ENCODE data around the gene PPWD1. TPM values are rescaled to one million over a fixed set of nuclear protein-coding genes. Genes with fewer than 3 reads are reported as not detected.

Gene PPWD1
- total and polyA plus RNA-seq, 2 of the 13 experiments (the other 11 are each of a cell fraction or from before 2014, with no cell fraction given) = 7.4 to 44.3 TPM

DNA sequence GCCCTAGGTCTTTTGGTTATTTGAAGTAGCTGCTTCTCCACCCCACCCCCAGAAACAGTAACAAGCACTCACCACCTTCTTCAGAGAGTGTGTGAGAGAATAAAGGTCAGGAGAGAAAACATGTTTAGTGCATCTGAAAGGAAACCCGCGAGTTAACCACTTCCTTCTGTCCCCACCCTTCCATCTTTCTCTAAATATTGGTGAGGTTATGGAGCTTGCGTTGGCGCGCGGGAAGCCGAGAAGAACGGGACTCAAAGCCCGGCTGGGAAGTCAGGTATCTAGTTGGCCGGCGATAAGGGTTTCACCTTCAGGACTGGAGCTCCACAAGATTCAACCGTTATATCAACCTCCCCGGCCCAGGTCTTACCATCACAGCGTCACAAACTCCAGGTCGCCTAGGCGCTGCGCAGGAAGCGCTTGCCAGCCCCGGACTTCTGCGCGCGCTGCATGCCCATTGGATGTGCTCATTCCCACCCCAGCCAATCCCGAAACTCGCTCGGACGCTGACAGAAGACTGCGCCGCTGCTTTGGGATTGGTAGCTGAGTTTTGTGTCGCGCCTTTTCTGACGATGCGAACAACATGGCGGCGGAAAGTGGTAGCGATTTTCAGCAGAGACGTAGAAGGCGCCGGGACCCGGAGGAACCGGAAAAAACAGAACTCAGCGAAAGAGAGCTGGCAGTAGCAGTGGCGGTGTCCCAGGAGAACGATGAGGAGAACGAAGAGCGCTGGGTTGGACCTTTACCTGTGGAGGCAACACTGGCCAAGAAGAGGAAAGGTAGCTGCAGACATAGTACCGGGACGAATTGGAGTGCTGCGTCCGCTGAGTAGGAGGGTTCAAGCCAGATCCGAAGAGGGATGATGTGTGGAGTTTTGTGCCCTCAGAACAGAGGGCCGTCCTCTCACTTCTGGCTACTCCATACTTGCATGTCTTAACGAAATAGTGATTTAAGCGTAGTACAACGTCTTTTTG is at the start of gene PPWD1, which contains the start of gene CENPK (continued):
- TF ChIP-seq ZBTB40 (IDR thresholded peaks at IDR 0.05) = no peak
- no peak for TF ChIP-seq ZBTB40 (CRISPR knock-in tag; IDR thresholded peaks at IDR 0.05)
- TF ChIP-seq SNAPC2 (CRISPR knock-in tag; IDR thresholded peaks at IDR 0.05) = no peak
- no peak for TF ChIP-seq ZNF207 (IDR thresholded peaks at IDR 0.05; ENCODE audit: borderline replicate concordance)
- TF ChIP-seq DPF2 (CRISPR knock-in tag; IDR thresholded peaks at IDR 0.05; ENCODE audit: borderline replicate concordance, low read depth) = no peak
- no peak; the same call in 1 of the 2 replicates for TF ChIP-seq MYC (CRISPR knock-in tag; IDR thresholded peaks at IDR 0.05; ENCODE audit: borderline replicate concordance)
- TF ChIP-seq CERS6 (CRISPR knock-in tag; IDR thresholded peaks at IDR 0.05) = no peak
- TF ChIP-seq, protein P1, sequence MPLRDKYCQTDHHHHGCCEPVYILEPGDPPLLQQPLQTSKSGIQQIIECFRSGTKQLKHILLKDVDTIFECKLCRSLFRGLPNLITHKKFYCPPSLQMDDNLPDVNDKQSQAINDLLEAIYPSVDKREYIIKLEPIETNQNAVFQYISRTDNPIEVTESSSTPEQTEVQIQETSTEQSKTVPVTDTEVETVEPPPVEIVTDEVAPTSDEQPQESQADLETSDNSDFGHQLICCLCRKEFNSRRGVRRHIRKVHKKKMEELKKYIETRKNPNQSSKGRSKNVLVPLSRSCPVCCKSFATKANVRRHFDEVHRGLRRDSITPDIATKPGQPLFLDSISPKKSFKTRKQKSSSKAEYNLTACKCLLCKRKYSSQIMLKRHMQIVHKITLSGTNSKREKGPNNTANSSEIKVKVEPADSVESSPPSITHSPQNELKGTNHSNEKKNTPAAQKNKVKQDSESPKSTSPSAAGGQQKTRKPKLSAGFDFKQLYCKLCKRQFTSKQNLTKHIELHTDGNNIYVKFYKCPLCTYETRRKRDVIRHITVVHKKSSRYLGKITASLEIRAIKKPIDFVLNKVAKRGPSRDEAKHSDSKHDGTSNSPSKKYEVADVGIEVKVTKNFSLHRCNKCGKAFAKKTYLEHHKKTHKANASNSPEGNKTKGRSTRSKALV (CRISPR knock-in tag; IDR thresholded peaks at IDR 0.05) = peak; percentile 9; the same call in 1 of the 2 replicates
- TF ChIP-seq ZNF790 (CRISPR knock-in tag; IDR thresholded peaks at IDR 0.05; ENCODE audit: borderline replicate concordance) = no peak; the same call in 1 of the 2 replicates
- TF ChIP-seq CTCF (CRISPR knock-in tag; IDR thresholded peaks at IDR 0.05) = no peak

All from HepG2 (cell line).